GM12864 (cell line): ENCODE results near the gene SCAF1.

Experiments used
- DNase-seq: peaks from one replicate; pipeline ENCODE4 v3.0.0-alpha.2; 2011; ENCODE audit warnings: low read depth
- H3K4me3 ChIP-seq: 2 replicates; pipeline ENCODE4 v1.5.1; 2011; ENCODE audit warnings: mild to moderate bottlenecking, low read depth, low read length, control low read depth
- CTCF ChIP-seq: IDR thresholded peaks from 2 replicates; pipeline ENCODE4 v1.5.1; 2011; ENCODE audit warnings: low read depth, mild to moderate bottlenecking, moderate library complexity, low read length, control low read depth, inconsistent platforms; ENCODE audit errors: missing control alignments

SCAF1 gene, protein sequence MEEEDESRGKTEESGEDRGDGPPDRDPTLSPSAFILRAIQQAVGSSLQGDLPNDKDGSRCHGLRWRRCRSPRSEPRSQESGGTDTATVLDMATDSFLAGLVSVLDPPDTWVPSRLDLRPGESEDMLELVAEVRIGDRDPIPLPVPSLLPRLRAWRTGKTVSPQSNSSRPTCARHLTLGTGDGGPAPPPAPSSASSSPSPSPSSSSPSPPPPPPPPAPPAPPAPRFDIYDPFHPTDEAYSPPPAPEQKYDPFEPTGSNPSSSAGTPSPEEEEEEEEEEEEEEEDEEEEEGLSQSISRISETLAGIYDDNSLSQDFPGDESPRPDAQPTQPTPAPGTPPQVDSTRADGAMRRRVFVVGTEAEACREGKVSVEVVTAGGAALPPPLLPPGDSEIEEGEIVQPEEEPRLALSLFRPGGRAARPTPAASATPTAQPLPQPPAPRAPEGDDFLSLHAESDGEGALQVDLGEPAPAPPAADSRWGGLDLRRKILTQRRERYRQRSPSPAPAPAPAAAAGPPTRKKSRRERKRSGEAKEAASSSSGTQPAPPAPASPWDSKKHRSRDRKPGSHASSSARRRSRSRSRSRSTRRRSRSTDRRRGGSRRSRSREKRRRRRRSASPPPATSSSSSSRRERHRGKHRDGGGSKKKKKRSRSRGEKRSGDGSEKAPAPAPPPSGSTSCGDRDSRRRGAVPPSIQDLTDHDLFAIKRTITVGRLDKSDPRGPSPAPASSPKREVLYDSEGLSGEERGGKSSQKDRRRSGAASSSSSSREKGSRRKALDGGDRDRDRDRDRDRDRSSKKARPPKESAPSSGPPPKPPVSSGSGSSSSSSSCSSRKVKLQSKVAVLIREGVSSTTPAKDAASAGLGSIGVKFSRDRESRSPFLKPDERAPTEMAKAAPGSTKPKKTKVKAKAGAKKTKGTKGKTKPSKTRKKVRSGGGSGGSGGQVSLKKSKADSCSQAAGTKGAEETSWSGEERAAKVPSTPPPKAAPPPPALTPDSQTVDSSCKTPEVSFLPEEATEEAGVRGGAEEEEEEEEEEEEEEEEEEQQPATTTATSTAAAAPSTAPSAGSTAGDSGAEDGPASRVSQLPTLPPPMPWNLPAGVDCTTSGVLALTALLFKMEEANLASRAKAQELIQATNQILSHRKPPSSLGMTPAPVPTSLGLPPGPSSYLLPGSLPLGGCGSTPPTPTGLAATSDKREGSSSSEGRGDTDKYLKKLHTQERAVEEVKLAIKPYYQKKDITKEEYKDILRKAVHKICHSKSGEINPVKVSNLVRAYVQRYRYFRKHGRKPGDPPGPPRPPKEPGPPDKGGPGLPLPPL

DNA sequence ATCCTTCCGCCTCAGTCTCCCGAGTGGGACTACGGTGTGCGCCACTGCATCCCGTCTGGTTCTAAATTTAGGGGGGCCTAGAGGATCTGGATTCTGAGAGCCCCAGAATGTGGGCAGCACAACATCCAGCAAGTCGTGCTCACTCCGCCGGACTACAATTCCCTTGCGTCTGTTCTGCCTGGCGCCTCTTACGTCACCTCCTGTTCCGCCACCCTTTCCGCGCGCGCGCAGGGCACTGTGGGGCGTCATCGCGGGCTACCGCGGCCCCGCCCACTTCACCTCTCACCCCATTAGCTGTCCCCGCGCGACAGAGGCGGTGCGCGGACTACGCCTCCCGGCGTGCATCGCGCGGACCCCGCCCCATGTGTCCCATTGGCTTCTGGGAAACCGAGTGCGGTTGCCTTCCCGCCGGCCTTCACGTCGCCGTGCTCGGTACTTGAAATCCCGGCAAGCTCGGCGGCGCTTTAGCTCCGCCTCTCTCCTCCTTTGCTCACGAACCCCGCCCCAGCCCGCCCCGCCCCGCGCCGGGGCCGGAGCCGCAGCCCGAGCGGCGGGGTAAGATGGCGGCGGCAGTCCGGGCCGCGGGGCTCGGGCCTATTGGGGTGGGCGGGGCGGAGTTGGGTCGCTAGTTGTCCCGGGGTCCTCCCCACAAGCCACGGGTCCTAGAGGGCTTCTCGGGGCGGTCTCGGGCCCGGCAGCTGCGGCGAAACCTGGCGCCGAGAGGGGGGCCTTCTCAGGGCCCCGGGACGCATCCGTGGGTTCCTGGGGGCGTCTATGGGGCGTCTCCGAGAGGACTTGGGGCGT is at the start of gene SCAF1:
SCAF1 (plus strand) TSS at position 522 of the 804 bp plus-strand sequence. CDS start 2,818 bp downstream, outside the sequence.
- TF ChIP-seq CTCF: no peak
- peak within 1 kb of the TSS; percentile 95 for H3K4me3 ChIP-seq
- peak; percentile 98 for DNase-seq

GRCh38 chr19:49592486-49593232 is 49.4 kb upstream of the SCAF1 start:
- peak overlapping the region; percentile 71 for H3K4me3 ChIP-seq
- no peak for DNase-seq
- no peak for TF ChIP-seq CTCF

DNA sequence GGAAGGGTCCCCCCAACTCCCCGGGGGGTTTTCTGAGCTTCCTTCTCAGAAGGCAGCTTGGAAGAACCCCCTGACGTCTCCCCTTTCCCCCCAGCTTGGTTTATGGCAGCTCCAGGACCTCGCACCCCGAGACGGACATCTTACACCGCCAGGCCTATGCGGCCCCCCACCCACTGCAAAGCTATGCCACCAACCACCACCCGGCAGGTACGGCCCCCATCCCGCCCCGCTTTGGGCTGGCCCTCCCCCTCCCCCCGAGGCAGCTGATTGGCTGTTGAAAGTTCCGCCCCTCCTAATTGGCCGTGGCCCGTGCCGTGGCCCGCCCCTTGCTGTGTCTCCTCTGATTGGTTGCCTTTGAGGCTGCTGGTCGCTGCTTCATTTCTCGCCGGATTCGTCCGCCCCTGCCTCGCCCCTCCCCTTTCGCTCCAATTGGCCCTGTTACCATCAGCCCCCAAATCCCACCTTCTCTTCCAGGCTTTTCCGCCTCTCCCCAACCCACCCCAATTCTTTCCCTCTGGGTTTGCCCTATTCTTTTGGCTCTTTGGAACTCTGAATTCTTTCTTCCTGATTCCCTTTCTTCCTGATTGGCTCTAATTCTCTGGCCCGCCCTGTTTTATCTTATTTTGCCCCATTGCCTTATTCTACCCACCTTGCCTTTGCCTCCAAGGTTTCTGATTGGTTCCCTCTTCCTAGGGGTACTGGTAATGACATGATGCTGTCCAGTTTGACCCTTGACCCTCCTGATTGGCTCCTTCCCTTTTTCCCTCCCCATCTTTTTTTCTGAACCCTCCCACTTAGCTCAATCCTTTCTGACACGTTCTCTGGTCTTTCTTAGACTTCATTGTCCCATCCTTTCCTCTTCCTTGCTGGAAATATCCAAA is 48.5 kb upstream of the SCAF1 start:
- DNase-seq: peak; percentile 76
- TF ChIP-seq CTCF: no peak
- H3K4me3 ChIP-seq: peak overlapping the region; percentile 71

- no peak overlapping the region for H3K4me3 ChIP-seq
- TF ChIP-seq CTCF: no peak
- no peak for DNase-seq
These were observed 47.6 kb upstream of the SCAF1 start for GRCh38 chr19:49594157-49594992.
